Small intestine (tissue), 16 donors: ENCODE measurements around the gene TC2N. TPM values are rescaled to one million over a fixed set of nuclear protein-coding genes. Genes with fewer than 3 reads are reported as not detected.

Experiments
- DNase-seq, 2 donors: peaks; one replicate each; pipeline versions ENCODE4 v3.0.0 to v3.0.0-alpha.2; 2013
- FAIRE-seq: peaks from 2 replicates; lab custom pipeline; 2012; peaks lifted over from hg19 to GRCh38; lab: Jason Lieb, UNC
- H3K27ac ChIP-seq, 3 donors: one replicate each; pipeline ENCODE4 v1.5.1; 2013; ENCODE audit warnings: low read length in 2 of 3, mild to moderate bottlenecking in 2 of 3, control low read depth in 1 of 3, inconsistent platforms in 1 of 3, low read depth in 1 of 3, moderate library complexity in 1 of 3
- H3K27me3 ChIP-seq, 3 donors: one replicate each; pipeline ENCODE4 v1.6.1; 2013; ENCODE audit warnings: low read length in 3 of 3, inconsistent platforms in 1 of 3; ENCODE audit not compliant: control insufficient read depth in 3 of 3, insufficient read depth in 3 of 3
- H3K36me3 ChIP-seq, 3 donors: one replicate each; pipeline ENCODE4 v1.6.1; 2013; ENCODE audit warnings: low read length in 3 of 3, inconsistent platforms in 1 of 3, low read depth in 1 of 3, mild to moderate bottlenecking in 1 of 3, moderate library complexity in 1 of 3; ENCODE audit not compliant: control insufficient read depth in 3 of 3, insufficient read depth in 2 of 3
- H3K4me1 ChIP-seq, 3 donors: one replicate each; pipeline ENCODE4 v1.6.1; 2013; ENCODE audit warnings: low read length in 2 of 3, inconsistent platforms in 1 of 3, low read depth in 1 of 3, mild to moderate bottlenecking in 1 of 3, moderate library complexity in 1 of 3; ENCODE audit not compliant: control insufficient read depth in 3 of 3, insufficient read depth in 2 of 3
- H3K4me3 ChIP-seq, 3 donors: one replicate each; pipeline ENCODE4 v1.5.1; 2013; ENCODE audit warnings: low read length in 3 of 3, control low read depth in 1 of 3, inconsistent platforms in 1 of 3, low read depth in 1 of 3, mild to moderate bottlenecking in 1 of 3, moderate library complexity in 1 of 3
- H3K9me3 ChIP-seq, 2 donors: one replicate each; pipeline ENCODE4 v1.6.1; 2013; ENCODE audit warnings: low read depth in 1 of 2, low read length in 1 of 2; ENCODE audit not compliant: control insufficient read depth in 2 of 2, insufficient read depth in 1 of 2
- WGBS, 3 donors: extraction: QIAGEN DNeasy Blood & Tissue Kit; methylation state at CpG; one replicate each; pipeline ENCODE4 v1.1.7; 2013; 5-methylcytosine and 5-hydroxymethylcytosine counted together
- long read RNA-seq, 10 donors: transcript quantifications; one replicate each; lab custom pipeline, GENCODE V29; 2026
- polyA plus RNA-seq, 4 donors: library from polyadenylated mRNA; stranded (reverse) in 3 of 4; unstranded in 1 of 4; fragments of 200-250 nt in 3 of 4; fragments of 120-200 nt in 1 of 4; gene quantifications; one replicate each; pipeline versions ENCODE4 v1.2.1 to v1.2.3, GENCODE V29; 2013
- donor health status: healthy with polysubstance abuse.
- donor health status: control.
- donor health status: control.
- donor health status: Bipolar disorder and iron deficiency.
- donor health status: healthy.

The TC2N gene
- polyA plus RNA-seq: 10 to 100 TPM; 12.4 to 31.7 (median 20.4) TPM
- long read RNA-seq, donor 1: 0 reads
- long read RNA-seq, donor 2, partial matches to known transcripts: 0 of 3 reads
- long read RNA-seq, donor 2, other reads (novel, unspliced or antisense): 0 of 3 reads
- long read RNA-seq, donor 3, full-length matches to known transcripts: 3 of 3 reads
- long read RNA-seq, donor 3, partial matches to known transcripts: 0 of 3 reads
- long read RNA-seq, donor 3, other reads (novel, unspliced or antisense): 0 of 3 reads
- long read RNA-seq, donor 4: 0 reads
- long read RNA-seq, donor 5: 0 reads
- long read RNA-seq, donor 6, full-length matches to known transcripts: 4 of 4 reads
- long read RNA-seq, donor 6, partial matches to known transcripts: 0 of 4 reads
- long read RNA-seq, donor 6, other reads (novel, unspliced or antisense): 0 of 4 reads
- long read RNA-seq, donor 7: 0 reads
- long read RNA-seq, donor 8, full-length matches to known transcripts: 1 of 1 reads
- long read RNA-seq, donor 8, partial matches to known transcripts: 0 of 1 reads
- long read RNA-seq, donor 8, other reads (novel, unspliced or antisense): 0 of 1 reads
- long read RNA-seq, donor 9: 0 reads
- long read RNA-seq, donor 10, full-length matches to known transcripts: 7 of 7 reads
- long read RNA-seq, donor 10, partial matches to known transcripts: 0 of 7 reads
- long read RNA-seq, donor 10, other reads (novel, unspliced or antisense): 0 of 7 reads

DNA sequence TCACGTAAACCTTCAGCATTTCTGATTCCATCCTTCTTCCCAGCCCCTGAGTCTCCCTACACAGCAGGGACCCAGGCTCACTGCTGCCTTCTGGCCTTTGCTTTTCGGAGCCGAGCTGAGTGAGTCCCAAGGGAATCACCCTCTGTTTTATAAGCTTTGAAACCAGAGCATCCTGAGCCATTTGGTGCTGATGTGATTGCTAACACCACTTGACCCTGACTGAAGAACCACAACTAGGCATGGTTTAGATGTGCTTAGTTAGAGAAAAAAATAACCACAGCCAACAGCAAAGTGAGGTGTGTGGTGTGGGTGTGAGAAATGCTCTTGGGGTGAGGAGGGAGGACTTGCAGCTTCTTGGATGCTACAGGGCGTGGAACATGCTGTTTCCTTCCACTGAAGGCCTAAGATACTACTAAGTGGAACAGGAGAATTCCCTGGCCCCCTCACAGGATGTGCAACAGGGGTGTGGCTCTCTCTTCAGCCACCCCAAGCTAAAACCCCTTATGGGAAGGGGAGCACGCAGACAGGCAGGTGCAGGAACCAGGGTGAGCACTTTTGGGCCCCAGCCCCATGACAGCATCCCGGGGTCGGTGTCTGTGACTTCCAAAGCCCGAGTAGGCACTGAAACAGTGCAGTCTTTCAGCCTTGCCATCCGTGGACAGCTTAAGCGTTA is at the start of gene TC2N:
Gene TC2N, minus strand, starts transcription at position 221 of the 673 bp plus-strand sequence. CDS start 53,767 bp downstream, outside the sequence.
- DNase-seq (peak in 1 of 2 donors; percentile 63), FAIRE-seq (no peak)
- H3K9me3 ChIP-seq: peaks cover 0 to 14% of the 10 kb centered on the region in 2 donors
- WGBS, 3 donors: 73 to 96% (median 81%) methylated on average over 10 of the region's 10 CpGs
- H3K27me3 ChIP-seq: peaks cover 0 to 4% (median 0%) of the 10 kb centered on the region in 3 donors
- peaks cover 0 to 20% (median 2%) of the 10 kb centered on the region in 3 donors for H3K36me3 ChIP-seq
- H3K4me3 ChIP-seq: peak within 1 kb of the TSS in 1 of 3 donors; percentile 30
- peak within 1 kb of the TSS in 2 of 3 donors; percentile 21 to 88 for H3K27ac ChIP-seq
- H3K4me1 ChIP-seq: peaks cover 9 to 20% (median 13%) of the 10 kb centered on the region in 3 donors

DNA sequence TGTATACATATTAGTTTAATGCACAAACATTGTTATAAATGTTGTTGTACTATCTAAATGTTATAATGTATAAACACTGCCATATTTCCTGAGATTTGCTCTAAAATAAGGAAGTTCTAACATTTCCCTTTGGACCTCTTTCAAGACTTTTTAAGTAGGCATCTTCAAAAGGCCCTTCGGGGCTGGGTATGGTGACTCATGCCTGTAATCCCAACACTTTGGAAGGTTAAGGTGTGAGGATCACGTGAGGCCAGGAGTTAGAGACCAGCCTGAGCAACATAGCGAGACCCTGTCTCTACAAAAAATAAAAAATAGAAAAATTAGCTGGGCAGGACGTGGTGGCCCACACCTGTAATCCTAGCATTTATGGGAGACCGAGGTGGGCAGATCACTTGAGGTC is 44.7 kb upstream of the TC2N start:
- no peaks in the 10 kb centered on the region for H3K36me3 ChIP-seq
- no peak overlapping the region for H3K4me3 ChIP-seq
- 50 to 69% (median 65%) methylated on average over 5 of the region's 5 CpGs for WGBS, 3 donors
- DNase-seq (no peak), FAIRE-seq (no peak)
- peaks cover 0 to 3% (median 0%) of the 10 kb centered on the region in 3 donors for H3K27me3 ChIP-seq
- H3K9me3 ChIP-seq: peaks cover 0 to 4% of the 10 kb centered on the region in 2 donors
- H3K27ac ChIP-seq: no peak overlapping the region
- H3K4me1 ChIP-seq: peaks cover 0 to 3% (median 0%) of the 10 kb centered on the region in 3 donors

GRCh38 chr14:91911474-91912032 is 44.2 kb upstream of the TC2N start:
- no peak for FAIRE-seq
- DNase-seq: peak; percentile 52 to 74
- Histone ChIP-seq H3K4me3 (no peak overlapping the region), H3K27me3 (no peaks in the 10 kb centered on the region), H3K27ac (no peak overlapping the region), H3K9me3 (peaks cover 0 to 9% of the 10 kb centered on the region in 2 donors), H3K36me3 (no peaks in the 10 kb centered on the region), H3K4me1 (no peaks in the 10 kb centered on the region)
- WGBS, 3 donors: 32 to 42% (median 34%) methylated on average over 9 of the region's 9 CpGs

GRCh38 chr14:91910196-91910595 is 42.9 kb upstream of the TC2N start:
- DNase-seq (no peak), FAIRE-seq (no peak)
- H3K4me1 ChIP-seq: no peaks in the 10 kb centered on the region
- no peak overlapping the region for H3K4me3 ChIP-seq
- peaks cover 0 to under 1% (median 0%) of the 10 kb centered on the region in 3 donors for H3K36me3 ChIP-seq
- 75 to 88% (median 84%) methylated on average over 9 of the region's 9 CpGs for WGBS, 3 donors
- H3K27ac ChIP-seq: no peak overlapping the region
- H3K27me3 ChIP-seq: no peaks in the 10 kb centered on the region
- H3K9me3 ChIP-seq: peaks cover 0 to 10% of the 10 kb centered on the region in 2 donors

- DNase-seq: peak in 1 of 2 donors; percentile 68
- no peaks in the 10 kb centered on the region for H3K4me1 ChIP-seq
- 64 to 81% (median 78%) methylated on average over 2 of the region's 2 CpGs for WGBS, 3 donors
Observed at GRCh38 chr14:91906374-91906773, 39.0 kb upstream of the TC2N start.

DNA sequence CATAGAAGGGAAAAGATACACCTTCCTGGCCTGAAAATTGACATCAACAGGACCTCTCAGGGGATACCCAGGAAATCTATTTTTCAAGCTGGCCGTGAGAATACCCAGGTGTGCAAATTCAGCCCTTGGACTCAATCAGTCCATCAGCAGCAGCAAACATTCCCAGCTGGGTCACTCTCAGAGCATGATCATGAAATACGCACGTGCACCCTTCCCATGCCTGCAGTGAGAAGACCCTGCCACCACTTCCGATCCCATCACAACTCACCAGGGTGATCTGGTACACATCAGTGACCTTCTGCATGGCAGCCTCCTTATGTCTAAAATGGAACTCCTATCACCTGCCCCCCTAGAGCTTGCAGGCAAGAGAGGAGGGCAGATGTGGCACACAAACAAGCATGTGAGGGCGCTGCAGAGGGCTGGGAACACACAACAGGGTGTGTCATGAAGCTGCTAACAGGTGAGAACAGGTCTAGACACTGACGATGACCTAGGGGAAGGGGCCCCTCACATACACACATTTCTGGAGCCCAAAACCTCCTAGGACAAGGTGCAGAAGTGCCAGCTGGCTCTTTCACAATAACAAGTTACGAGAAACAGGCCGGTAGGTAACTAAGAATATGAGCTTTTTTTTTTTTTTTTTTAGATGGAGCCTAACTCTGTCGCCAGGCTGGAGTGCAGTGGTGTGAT is 37.8 kb upstream of the TC2N start:
- H3K4me1 ChIP-seq: no peaks in the 10 kb centered on the region
- no peak for DNase-seq
- FAIRE-seq: no peak

More at GRCh38 chr14:91906374-91906773, 39.0 kb upstream of the TC2N start:
- no peak overlapping the region for H3K4me3 ChIP-seq
- peaks cover 0 to 10% of the 10 kb centered on the region in 2 donors for H3K9me3 ChIP-seq
- no peak for FAIRE-seq
- H3K36me3 ChIP-seq: peaks cover 0 to 4% (median 0%) of the 10 kb centered on the region in 3 donors
- H3K27me3 ChIP-seq: no peaks in the 10 kb centered on the region
- H3K27ac ChIP-seq: no peak overlapping the region

GRCh38 chr14:91904483-91904882 is 37.1 kb upstream of the TC2N start:
- H3K4me3 ChIP-seq: no peak overlapping the region
- WGBS, 3 donors: 79 to 82% (median 79%) methylated on average over 8 of the region's 8 CpGs
- H3K27me3 ChIP-seq: no peaks in the 10 kb centered on the region
- peaks cover 0 to 4% (median 0%) of the 10 kb centered on the region in 3 donors for H3K36me3 ChIP-seq
- DNase-seq (no peak), FAIRE-seq (no peak)
- no peak overlapping the region for H3K27ac ChIP-seq
- no peaks in the 10 kb centered on the region for H3K4me1 ChIP-seq
- peaks cover 0 to 10% of the 10 kb centered on the region in 2 donors for H3K9me3 ChIP-seq

More for the DNA sequence above, 37.8 kb upstream of the TC2N start:
- H3K9me3 ChIP-seq: peaks cover 0 to 10% of the 10 kb centered on the region in 2 donors
- 83 to 90% (median 84%) methylated on average over 9 of the region's 9 CpGs for WGBS, 3 donors
- no peaks in the 10 kb centered on the region for H3K27me3 ChIP-seq
- H3K4me3 ChIP-seq: no peak overlapping the region
- no peak overlapping the region for H3K27ac ChIP-seq
- H3K36me3 ChIP-seq: peaks cover 0 to 4% (median 0%) of the 10 kb centered on the region in 3 donors
